ENCODE data around the gene NEDD9. TPM values are rescaled to one million over a fixed set of nuclear protein-coding genes. Genes with fewer than 3 reads are reported as not detected.

Gene NEDD9
- total and polyA plus RNA-seq, 2 of the 13 experiments (the other 11 are each of a cell fraction or from before 2014, with no cell fraction given), result 27.1 to 389 TPM

DNA sequence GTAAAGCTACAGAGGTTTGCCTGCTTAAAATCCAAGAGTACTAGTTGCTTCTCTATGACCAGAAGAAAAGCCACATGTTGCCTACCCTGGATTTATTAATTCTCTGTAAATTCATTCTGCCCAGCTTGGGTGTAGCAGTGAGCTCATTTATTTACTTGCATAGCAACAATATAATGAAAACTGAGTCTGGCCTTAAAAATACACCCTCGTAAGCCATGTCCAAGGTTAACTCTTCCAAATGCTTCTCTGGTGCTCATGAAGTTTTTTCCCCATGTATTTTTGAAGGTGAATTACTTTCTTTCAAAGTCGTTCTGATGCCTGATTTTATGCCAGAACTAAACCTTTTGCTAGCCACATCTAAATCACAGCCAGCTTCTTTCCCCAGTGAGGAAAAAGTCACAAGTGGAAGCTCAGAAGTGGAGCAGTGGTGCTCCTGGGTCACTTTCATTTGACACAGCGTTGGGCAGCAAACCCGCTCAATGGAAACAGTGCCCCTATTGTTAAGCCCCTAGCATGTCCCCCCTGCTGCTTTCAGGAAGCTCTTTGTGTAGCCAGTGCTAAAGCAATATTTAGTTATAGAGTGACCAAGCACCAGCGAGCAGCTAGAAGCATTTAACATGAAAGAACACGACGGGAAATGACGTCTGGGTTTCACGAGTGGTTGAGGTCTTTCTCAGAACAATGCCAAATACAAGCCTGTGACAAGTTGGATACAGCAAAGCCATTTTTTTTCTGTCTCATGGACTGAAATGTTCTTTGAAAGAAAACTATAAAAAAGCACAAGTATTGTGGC, 29.8 kb downstream of the NEDD9 start (continued):
- TF ChIP-seq EHMT2 (IDR thresholded peaks at IDR 0.05; ENCODE audit: borderline replicate concordance, low read depth, low read length), result peak; percentile 66; the same call in 1 of the 2 replicates
- 0 out of 2 replicates have a peak, but pooled peaks have one; percentile 38 for TF ChIP-seq ZNF343 (CRISPR knock-in tag; IDR thresholded peaks at IDR 0.05)
- TF ChIP-seq, protein P1, sequence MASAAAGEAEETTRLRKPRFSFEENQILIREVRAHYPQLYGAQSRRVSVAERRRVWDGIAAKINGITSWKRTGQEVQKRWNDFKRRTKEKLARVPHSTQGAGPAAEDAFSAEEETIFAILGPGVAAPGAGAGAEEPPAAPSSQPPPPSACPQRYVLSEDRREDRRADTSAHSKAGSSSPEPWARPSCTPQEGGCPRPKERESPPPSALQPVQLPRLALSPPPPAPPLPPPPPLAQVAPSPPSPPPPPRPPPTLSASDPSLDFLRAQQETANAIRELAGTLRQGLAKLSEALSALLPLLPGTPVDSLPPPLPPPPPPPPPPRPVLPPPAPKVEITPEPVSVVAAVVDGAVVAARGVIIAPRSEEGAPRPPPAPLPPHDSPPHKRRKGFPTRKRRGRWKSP (CRISPR knock-in tag; IDR thresholded peaks at IDR 0.05), result peak; percentile 84; the same call in 1 of the 2 replicates
- TF ChIP-seq BRCA1 (CRISPR knock-in tag; IDR thresholded peaks at IDR 0.05), result no peak
- no peak for TF ChIP-seq KLF12 (CRISPR knock-in tag; IDR thresholded peaks at IDR 0.05; ENCODE audit: borderline replicate concordance)
- TF ChIP-seq EED (CRISPR knock-in tag; IDR thresholded peaks at IDR 0.05), result no peak
- TF ChIP-seq, protein P2, sequence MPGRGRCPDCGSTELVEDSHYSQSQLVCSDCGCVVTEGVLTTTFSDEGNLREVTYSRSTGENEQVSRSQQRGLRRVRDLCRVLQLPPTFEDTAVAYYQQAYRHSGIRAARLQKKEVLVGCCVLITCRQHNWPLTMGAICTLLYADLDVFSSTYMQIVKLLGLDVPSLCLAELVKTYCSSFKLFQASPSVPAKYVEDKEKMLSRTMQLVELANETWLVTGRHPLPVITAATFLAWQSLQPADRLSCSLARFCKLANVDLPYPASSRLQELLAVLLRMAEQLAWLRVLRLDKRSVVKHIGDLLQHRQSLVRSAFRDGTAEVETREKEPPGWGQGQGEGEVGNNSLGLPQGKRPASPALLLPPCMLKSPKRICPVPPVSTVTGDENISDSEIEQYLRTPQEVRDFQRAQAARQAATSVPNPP (CRISPR knock-in tag; IDR thresholded peaks at IDR 0.05), result 0 out of 2 replicates have a peak, but pooled peaks have one; percentile 15
- TF ChIP-seq ZNF230 (CRISPR knock-in tag; IDR thresholded peaks at IDR 0.05), result no peak
- peak; percentile 80 for TF ChIP-seq ZMYM4 (CRISPR knock-in tag; IDR thresholded peaks at IDR 0.05)
- TF ChIP-seq, protein P3, sequence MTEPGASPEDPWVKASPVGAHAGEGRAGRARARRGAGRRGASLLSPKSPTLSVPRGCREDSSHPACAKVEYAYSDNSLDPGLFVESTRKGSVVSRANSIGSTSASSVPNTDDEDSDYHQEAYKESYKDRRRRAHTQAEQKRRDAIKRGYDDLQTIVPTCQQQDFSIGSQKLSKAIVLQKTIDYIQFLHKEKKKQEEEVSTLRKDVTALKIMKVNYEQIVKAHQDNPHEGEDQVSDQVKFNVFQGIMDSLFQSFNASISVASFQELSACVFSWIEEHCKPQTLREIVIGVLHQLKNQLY (CRISPR knock-in tag; IDR thresholded peaks at IDR 0.05), result peak; percentile 81
- peak; percentile 89 for TF ChIP-seq ZBTB7B (CRISPR knock-in tag; IDR thresholded peaks at IDR 0.05)
- TF ChIP-seq ESRRA (CRISPR knock-in tag; IDR thresholded peaks at IDR 0.05; ENCODE audit: low read depth), result no peak
- TF ChIP-seq, protein P4, sequence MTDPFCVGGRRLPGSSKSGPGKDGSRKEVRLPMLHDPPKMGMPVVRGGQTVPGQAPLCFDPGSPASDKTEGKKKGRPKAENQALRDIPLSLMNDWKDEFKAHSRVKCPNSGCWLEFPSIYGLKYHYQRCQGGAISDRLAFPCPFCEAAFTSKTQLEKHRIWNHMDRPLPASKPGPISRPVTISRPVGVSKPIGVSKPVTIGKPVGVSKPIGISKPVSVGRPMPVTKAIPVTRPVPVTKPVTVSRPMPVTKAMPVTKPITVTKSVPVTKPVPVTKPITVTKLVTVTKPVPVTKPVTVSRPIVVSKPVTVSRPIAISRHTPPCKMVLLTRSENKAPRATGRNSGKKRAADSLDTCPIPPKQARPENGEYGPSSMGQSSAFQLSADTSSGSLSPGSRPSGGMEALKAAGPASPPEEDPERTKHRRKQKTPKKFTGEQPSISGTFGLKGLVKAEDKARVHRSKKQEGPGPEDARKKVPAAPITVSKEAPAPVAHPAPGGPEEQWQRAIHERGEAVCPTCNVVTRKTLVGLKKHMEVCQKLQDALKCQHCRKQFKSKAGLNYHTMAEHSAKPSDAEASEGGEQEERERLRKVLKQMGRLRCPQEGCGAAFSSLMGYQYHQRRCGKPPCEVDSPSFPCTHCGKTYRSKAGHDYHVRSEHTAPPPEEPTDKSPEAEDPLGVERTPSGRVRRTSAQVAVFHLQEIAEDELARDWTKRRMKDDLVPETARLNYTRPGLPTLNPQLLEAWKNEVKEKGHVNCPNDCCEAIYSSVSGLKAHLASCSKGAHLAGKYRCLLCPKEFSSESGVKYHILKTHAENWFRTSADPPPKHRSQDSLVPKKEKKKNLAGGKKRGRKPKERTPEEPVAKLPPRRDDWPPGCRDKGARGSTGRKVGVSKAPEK (CRISPR knock-in tag; IDR thresholded peaks at IDR 0.05; ENCODE audit: borderline replicate concordance), result peak; percentile 92; the same call in 1 of the 2 replicates
- no peak for TF ChIP-seq ZNF382 (CRISPR knock-in tag; IDR thresholded peaks at IDR 0.05; ENCODE audit: borderline replicate concordance)
- TF ChIP-seq ELF3 (CRISPR knock-in tag; IDR thresholded peaks at IDR 0.05), result peak; percentile 90
- TF ChIP-seq, protein P5, sequence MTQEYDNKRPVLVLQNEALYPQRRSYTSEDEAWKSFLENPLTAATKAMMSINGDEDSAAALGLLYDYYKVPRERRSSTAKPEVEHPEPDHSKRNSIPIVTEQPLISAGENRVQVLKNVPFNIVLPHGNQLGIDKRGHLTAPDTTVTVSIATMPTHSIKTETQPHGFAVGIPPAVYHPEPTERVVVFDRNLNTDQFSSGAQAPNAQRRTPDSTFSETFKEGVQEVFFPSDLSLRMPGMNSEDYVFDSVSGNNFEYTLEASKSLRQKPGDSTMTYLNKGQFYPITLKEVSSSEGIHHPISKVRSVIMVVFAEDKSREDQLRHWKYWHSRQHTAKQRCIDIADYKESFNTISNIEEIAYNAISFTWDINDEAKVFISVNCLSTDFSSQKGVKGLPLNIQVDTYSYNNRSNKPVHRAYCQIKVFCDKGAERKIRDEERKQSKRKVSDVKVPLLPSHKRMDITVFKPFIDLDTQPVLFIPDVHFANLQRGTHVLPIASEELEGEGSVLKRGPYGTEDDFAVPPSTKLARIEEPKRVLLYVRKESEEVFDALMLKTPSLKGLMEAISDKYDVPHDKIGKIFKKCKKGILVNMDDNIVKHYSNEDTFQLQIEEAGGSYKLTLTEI (CRISPR knock-in tag; conservative IDR thresholded peaks at IDR 0.05), result no peak
- TF ChIP-seq GATAD2A (CRISPR knock-in tag; IDR thresholded peaks at IDR 0.05), result peak; percentile 99
- TF ChIP-seq ARHGAP35 (CRISPR knock-in tag; IDR thresholded peaks at IDR 0.05; ENCODE audit: borderline replicate concordance), result no peak
- peak; percentile 52; the same call in 1 of the 2 replicates for TF ChIP-seq MXD4 (CRISPR knock-in tag; IDR thresholded peaks at IDR 0.05)

All from HepG2 (cell line).